Sigmoid colon (tissue), 3 donors: ENCODE measurements around the gene UBE3B.

Source experiments
- CTCF ChIP-seq, 4 experiments: fragments of 450-650 bp in 3 of 4; fragments of 200-600 bp in 1 of 4; IDR thresholded peaks; one replicate each; pipeline ENCODE4 v1.5.1; 2016 to 2019; ENCODE audit warnings: antibody characterized with exemption in 4 of 4, mild to moderate bottlenecking in 3 of 4, moderate library complexity in 2 of 4
- POLR2A ChIP-seq, 2 donors: fragments of 450-650 bp; IDR thresholded peaks; one replicate each; pipeline ENCODE4 v1.6.1; 2016; ENCODE audit warnings: antibody characterized with exemption in 2 of 2, mild to moderate bottlenecking in 2 of 2, moderate library complexity in 2 of 2

GRCh38 chr12:109579639-109580038 is 102.2 kb downstream of the UBE3B start:
- TF ChIP-seq POLR2A (IDR thresholded peaks at IDR 0.05) (no peak), CTCF (IDR thresholded peaks at IDR 0.05) (no peak)
